Activated naive CD8-positive, alpha-beta T cell treated with anti-CD3 and anti-CD28 coated beads, Interleukin-2, amount 10 ng/mL, durations not matched to agents 7 days and 5 days (primary cell): Measurements from ENCODE around the gene PTPN20. TPM values are rescaled to one million over a fixed set of nuclear protein-coding genes. Genes with fewer than 3 reads are reported as not detected.
"Not testable (repeated sequence)": the region's sequence is repeated elsewhere in the genome, so short reads cannot be mapped to it uniquely, and the experiment has no call there.

Experiments used
- ATAC-seq: fragments of 150-1000 bp; cut with Tn5 transposase; one replicate; pipeline ENCODE4 v1.10.0; 2021; ENCODE audit warnings: low read depth, moderate library complexity
- POLR2A ChIA-PET: fragments of 350-600 bp; sonication (Branson Sonifier 250); formaldehyde crosslinking; loops from one replicate; lab custom pipeline; 2021; ENCODE audit warnings: antibody characterized with exemption; lab: Charles Lee
- DNase-seq: peaks from one replicate; pipeline ENCODE4 v3.0.0; 2021
- H3K27ac Mint-ChIP-seq: one replicate; pipeline ENCODE4 v1.8.0; 2022; ENCODE audit warnings: mild to moderate bottlenecking, mixed read lengths
- H3K27me3 Mint-ChIP-seq: one replicate; pipeline ENCODE4 v1.8.0; 2022; ENCODE audit warnings: mild to moderate bottlenecking, moderate library complexity, mixed read lengths
- H3K36me3 Mint-ChIP-seq: one replicate; pipeline ENCODE4 v1.8.0; 2021; ENCODE audit warnings: mild to moderate bottlenecking, mixed read lengths
- H3K4me1 Mint-ChIP-seq: one replicate; pipeline ENCODE4 v1.8.0; 2021; ENCODE audit warnings: mixed read lengths
- H3K4me3 Mint-ChIP-seq: one replicate; pipeline ENCODE4 v1.8.0; 2022; ENCODE audit warnings: mild to moderate bottlenecking, moderate library complexity, mixed read lengths
- H3K9me3 Mint-ChIP-seq: one replicate; pipeline ENCODE4 v1.8.0; 2021; ENCODE audit warnings: mixed read lengths
- total RNA-seq, 2 experiments: library from RNA; stranded (reverse); gene quantifications; one replicate each; pipeline ENCODE4 v1.2.3, GENCODE V29; 2021

The PTPN20 gene, protein sequence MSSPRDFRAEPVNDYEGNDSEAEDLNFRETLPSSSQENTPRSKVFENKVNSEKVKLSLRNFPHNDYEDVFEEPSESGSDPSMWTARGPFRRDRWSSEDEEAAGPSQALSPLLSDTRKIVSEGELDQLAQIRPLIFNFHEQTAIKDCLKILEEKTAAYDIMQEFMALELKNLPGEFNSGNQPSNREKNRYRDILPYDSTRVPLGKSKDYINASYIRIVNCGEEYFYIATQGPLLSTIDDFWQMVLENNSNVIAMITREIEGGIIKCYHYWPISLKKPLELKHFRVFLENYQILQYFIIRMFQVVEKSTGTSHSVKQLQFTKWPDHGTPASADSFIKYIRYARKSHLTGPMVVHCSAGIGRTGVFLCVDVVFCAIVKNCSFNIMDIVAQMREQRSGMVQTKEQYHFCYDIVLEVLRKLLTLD
- total RNA-seq: 1 to 10 TPM; 1.6 to 2.4 TPM

DNA sequence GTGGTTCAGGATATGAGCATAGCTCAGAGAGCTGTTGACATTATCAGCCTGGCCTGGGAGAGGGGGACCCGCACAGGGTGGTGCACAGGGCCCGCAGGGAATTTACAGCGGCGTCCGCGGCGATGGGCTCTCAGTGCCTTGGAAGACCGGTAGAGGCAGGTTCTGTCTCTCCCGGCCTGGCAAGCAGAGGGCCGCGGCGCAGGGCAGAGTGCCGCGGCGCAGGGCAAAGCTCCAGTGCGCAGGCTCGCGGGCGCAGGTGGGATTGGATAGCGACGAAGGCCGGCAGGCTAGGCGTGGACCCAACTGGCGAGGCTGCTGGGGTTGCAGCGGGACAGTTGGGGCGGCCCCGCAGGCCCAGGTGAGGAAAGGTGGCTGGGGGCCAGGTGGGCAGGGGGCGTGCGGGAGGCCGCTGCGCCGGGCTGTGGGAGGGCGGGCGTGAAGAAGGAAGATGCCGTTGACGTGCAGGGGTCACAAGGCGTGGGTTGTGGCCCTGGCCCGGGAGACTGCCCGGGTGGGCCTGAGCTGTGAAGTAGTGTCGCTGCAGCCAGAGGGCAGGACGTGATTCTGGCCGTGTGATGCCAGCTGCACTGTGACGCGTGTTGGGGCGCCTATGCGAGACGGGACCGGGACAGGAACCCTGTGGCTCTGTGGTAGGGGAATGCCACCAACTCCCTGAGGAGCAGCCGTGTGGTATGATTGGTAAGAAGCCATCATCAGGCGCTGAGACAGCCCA, at the start of gene PTPN20:
Gene PTPN20, plus strand, starts transcription at position 285 of the 733 bp plus-strand sequence. CDS start 21,072 bp downstream, outside the sequence.
- H3K4me1 Mint-ChIP-seq, H3K9me3 Mint-ChIP-seq, H3K27ac Mint-ChIP-seq, POLR2A ChIA-PET, H3K36me3 Mint-ChIP-seq, H3K27me3 Mint-ChIP-seq: not testable (repeated sequence)
- DNase-seq (peak; percentile 34), ATAC-seq (peak; percentile 85)
- peak within 1 kb of the TSS; percentile 62 for H3K4me3 Mint-ChIP-seq

DNA sequence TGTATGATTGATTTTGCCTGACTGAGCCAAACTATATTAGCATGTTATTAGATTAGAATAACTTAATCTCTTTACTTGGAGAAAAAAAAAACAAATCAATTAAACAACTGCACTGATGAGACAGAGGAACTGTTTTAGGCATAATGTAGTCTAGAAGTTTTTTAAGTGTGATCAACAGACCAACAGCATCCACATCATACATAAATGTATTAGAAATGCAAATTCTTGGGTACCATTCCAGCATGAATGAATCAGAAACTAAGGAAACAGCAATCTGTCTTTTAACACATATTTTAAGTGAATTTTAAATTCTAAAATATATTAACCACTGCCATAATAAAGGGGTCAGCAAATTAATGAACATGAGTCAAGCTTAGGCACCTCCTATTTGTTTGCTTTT, 41.5 kb upstream of the PTPN20 start:
- H3K4me3 Mint-ChIP-seq: not testable (repeated sequence)

GRCh38 chr10:46871583-46871982, 39.6 kb upstream of the PTPN20 start:
- ATAC-seq, H3K9me3 Mint-ChIP-seq, H3K4me1 Mint-ChIP-seq, H3K27me3 Mint-ChIP-seq, H3K4me3 Mint-ChIP-seq, POLR2A ChIA-PET, H3K27ac Mint-ChIP-seq, H3K36me3 Mint-ChIP-seq, DNase-seq: not testable (repeated sequence)

More for the DNA sequence above, 41.5 kb upstream of the PTPN20 start:
- DNase-seq, POLR2A ChIA-PET, H3K27me3 Mint-ChIP-seq, H3K36me3 Mint-ChIP-seq, H3K9me3 Mint-ChIP-seq, H3K4me1 Mint-ChIP-seq, ATAC-seq, H3K27ac Mint-ChIP-seq: not testable (repeated sequence)

DNA sequence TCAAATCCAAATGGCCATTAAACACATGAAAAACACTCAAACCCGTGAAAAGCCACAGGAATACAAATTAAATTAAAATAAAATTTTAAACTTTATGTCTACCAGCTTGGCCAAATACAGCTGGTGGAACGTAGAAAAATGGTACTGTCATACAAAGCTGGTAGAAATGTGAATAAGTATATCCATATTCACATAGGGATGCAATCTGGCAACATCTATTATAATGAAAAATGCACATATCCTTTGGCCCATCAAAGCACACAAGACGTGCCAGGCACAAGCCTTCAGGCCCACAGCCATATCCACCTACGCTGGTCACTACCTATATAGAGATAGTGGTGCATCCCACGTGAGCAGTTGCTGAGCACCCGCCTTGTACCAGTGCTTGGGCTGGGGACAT, 35.9 kb upstream of the PTPN20 start:
- H3K36me3 Mint-ChIP-seq, H3K9me3 Mint-ChIP-seq, ATAC-seq: not testable (repeated sequence)

DNA sequence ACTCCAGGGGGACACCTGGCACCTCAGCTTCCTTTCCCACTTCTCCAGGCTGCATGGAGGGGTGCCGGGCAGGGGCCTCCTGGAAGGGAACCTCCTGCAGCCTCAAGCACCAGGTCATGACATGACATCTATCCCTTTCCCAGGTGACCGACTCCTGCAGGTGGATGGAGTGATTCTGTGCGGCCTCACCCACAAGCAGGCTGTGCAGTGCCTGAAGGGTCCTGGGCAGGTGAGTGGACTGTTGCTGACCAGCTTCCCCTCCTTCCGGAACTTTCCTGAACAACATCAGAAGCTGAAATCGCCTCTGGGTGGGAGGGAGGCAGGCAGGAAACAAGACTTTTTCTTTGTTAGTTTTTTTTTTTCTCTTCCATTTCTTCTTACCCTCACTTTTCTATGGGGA, 34.5 kb upstream of the PTPN20 start:
- H3K27me3 Mint-ChIP-seq, H3K27ac Mint-ChIP-seq, ATAC-seq, H3K4me3 Mint-ChIP-seq, H3K9me3 Mint-ChIP-seq, DNase-seq, H3K4me1 Mint-ChIP-seq, H3K36me3 Mint-ChIP-seq, POLR2A ChIA-PET: not testable (repeated sequence)

More for the DNA sequence above, 35.9 kb upstream of the PTPN20 start:
- H3K27me3 Mint-ChIP-seq, H3K4me3 Mint-ChIP-seq, H3K4me1 Mint-ChIP-seq, POLR2A ChIA-PET, DNase-seq, H3K27ac Mint-ChIP-seq: not testable (repeated sequence)

DNA sequence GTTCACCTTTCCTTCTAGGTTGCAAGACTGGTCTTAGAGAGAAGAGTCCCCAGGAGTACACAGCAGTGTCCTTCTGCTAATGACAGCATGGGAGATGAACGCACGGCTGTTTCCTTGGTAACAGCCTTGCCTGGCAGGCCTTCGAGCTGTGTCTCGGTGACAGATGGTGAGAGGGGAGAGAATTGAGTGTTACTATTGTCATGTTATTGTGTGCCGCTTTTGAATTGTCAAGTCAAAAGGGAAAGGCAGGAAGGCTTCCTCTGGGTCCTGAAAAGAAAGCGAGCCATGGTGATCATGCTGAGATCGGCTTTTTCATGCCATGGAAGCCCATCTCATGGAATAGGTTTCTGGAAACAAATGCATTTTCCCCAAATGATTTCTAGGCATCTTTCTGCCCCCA, 32.5 kb upstream of the PTPN20 start:
- H3K9me3 Mint-ChIP-seq, DNase-seq, H3K4me3 Mint-ChIP-seq, H3K36me3 Mint-ChIP-seq, H3K27ac Mint-ChIP-seq, POLR2A ChIA-PET, H3K4me1 Mint-ChIP-seq, H3K27me3 Mint-ChIP-seq, ATAC-seq: not testable (repeated sequence)

DNA sequence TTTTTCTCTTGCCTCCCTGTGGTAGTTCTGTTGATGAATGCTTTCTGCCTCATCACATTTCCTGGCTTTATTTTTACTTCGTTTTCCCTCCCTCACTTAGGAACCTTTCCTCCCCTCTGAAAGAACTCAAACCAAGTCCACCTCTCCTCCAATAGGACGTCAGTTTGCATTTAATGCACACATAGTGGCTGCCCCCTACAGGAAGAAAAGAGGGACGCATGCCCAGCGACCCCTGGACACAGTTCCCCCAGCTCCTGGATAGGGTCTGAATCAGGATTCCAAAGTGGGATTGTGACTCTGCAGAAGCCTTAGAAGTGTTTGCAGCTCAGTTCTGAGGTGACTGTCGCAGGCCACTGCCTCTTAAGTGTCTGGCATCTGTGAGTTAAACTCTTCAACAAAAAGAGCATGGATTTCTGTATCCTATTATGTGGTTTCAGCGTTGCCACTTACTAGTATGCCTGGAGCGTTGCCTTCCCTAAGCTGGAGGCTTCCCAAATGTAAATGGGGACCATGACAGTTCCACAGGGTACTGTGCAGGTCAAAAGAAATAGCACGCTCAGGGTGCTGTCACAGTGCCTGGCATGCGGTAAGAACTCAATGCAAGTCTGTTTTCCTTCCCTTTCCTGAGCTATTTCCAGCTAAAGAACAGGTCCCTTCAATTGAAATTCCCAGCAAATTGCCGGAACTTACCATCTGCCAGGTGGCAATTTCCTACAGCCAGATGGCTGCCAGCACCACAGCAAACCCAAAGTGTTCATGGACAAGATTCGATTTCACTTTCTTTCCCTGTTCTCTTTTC, 20.2 kb upstream of the PTPN20 start:
- H3K27ac Mint-ChIP-seq, H3K9me3 Mint-ChIP-seq, H3K36me3 Mint-ChIP-seq, H3K4me1 Mint-ChIP-seq, ATAC-seq, DNase-seq, H3K27me3 Mint-ChIP-seq, POLR2A ChIA-PET, H3K4me3 Mint-ChIP-seq: not testable (repeated sequence)

- POLR2A ChIA-PET, H3K9me3 Mint-ChIP-seq, H3K4me3 Mint-ChIP-seq, DNase-seq, H3K27ac Mint-ChIP-seq, ATAC-seq, H3K4me1 Mint-ChIP-seq, H3K36me3 Mint-ChIP-seq, H3K27me3 Mint-ChIP-seq: not testable (repeated sequence)
These were observed 14.2 kb upstream of the PTPN20 start for GRCh38 chr10:46896762-46897692.

DNA sequence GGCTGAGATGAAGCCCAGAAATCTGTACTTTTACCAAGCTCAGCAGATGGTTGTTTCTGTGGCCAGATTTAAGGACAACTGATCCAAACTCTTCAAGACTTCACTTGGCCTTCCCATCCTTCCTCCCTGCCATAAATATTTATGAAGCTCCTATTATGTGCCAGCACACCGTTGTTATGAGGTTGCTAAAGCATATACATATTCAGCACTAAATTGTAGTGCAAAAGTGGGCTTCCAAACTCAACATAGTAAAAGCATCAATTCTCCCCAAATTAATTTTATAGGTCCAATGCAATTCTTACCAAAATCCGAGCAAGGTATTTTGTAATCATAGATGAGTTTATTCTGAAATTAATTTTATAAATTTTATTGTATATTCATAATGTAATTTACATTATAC, 10.0 kb upstream of the PTPN20 start:
- ATAC-seq, DNase-seq, POLR2A ChIA-PET, H3K4me1 Mint-ChIP-seq, H3K27me3 Mint-ChIP-seq, H3K27ac Mint-ChIP-seq, H3K9me3 Mint-ChIP-seq, H3K4me3 Mint-ChIP-seq, H3K36me3 Mint-ChIP-seq: not testable (repeated sequence)

DNA sequence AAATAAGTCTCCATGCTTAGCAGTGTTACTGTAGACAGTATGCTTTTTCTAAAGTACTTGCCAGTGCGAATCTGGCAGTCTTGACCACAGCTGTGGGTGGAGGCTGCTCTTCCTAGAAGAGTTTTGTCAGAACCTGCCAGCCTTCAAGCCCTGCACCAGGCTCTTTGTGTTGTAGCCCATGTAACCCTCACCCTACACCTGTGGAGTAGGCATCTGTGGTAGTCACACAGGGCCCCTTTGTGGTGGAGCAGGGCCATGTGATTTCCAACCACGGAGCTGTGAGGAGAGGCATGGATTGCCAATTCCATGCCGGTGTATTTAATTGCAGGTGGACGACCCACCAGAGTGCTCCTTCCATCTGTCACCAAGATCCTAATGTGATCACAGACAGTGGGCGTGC, 7.4 kb upstream of the PTPN20 start:
- H3K4me1 Mint-ChIP-seq, H3K36me3 Mint-ChIP-seq, H3K9me3 Mint-ChIP-seq, H3K4me3 Mint-ChIP-seq, DNase-seq, H3K27ac Mint-ChIP-seq, H3K27me3 Mint-ChIP-seq, ATAC-seq, POLR2A ChIA-PET: not testable (repeated sequence)

DNA sequence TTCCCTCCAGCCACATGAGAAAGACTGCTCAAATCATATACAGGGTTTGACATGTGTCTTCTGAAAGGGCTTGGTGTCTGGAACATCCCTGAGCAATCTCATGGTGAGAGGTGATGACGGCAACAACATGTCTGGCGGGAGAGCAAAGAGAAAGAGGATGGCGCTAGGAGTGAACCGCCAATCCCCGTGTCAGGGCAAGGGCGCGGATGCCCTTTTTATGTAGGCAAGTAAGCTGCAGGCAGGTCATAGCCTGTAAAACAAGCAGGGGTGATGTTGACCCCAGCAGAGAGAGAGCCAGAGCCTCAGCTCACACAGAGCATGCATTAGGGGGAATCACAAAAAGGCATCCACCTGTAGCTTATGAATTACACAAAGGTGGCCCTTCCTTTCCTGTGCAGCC, 4.9 kb upstream of the PTPN20 start:
- H3K9me3 Mint-ChIP-seq, DNase-seq, H3K27ac Mint-ChIP-seq, POLR2A ChIA-PET, H3K4me3 Mint-ChIP-seq, ATAC-seq, H3K4me1 Mint-ChIP-seq, H3K27me3 Mint-ChIP-seq, H3K36me3 Mint-ChIP-seq: not testable (repeated sequence)

GRCh38 chr10:46907185-46908117, 3.8 kb upstream of the PTPN20 start:
- DNase-seq, H3K27ac Mint-ChIP-seq, H3K4me3 Mint-ChIP-seq, ATAC-seq, H3K27me3 Mint-ChIP-seq, H3K36me3 Mint-ChIP-seq, H3K4me1 Mint-ChIP-seq, POLR2A ChIA-PET, H3K9me3 Mint-ChIP-seq: not testable (repeated sequence)
